NCI-H2081 (cell line): ENCODE results near the gene PSD4.

ENCODE experiments used
- DNase-seq, 2 experiments: peaks; one replicate each; lab custom pipeline; 2025; lab: John Stamatoyannopoulos, UW

The PSD4 gene

GRCh38 chr2:113238871-113239839, 65.4 kb downstream of the PSD4 start:
- DNase-seq, result no peak

DNA sequence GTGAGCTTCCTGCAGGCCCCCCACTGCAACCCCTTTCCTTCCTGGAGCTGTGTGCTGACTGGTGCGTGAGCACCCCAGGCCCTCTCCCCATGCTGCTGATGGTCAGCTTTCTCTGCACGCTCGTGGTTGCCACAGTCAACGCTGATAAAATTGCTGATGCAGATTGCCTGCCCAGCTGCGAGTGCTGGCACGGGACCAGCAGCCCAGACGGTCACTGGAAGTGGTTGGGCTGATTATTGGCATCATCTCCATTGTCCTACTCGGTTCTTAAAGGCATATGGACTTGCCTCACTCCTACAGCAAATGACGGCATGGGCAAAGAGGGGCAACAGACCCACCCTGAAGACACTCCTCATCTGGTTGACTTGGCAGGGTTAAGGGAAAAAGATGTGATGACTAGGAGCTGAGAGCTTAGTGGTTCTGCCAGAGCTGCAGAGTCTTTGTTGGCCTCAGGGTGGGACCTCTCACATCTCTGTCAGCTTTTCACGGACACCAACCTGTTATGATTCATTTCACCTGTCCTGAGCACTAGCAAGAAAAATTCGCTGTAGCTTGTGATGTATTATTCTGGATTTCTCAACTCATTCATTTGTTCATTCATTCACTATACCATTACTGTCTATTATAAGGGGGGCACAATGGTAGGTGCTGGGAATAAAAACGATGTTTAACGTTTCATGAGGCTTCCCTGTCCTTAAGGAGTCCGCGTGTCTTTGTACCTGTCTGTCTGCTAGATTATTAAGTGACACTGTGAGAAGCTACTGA, 66.6 kb downstream of the PSD4 start:
- DNase-seq, result peak; percentile 30 to 79

GRCh38 chr2:113240915-113241911, 67.4 kb downstream of the PSD4 start:
- DNase-seq, result no peak

DNA sequence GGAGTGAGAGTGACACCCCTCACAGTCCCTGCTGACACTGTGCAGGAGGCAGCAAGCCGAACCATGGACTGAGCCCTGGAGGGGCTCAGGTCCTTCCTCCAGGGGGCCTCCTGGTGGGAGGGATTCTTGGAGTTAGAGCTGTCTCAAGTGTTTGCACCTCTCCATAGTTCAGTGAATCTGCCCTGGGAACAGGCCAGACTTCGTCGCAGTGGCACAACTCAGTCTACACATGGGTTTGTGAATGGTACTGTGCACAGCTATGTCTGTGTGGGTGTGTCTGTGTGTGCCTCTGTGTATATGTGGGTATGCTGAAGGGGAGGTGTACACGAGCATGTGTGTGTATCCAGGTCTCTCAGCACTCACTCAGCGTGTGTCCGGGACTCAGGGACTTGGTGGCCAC, 68.6 kb downstream of the PSD4 start:
- no peak for DNase-seq

DNA sequence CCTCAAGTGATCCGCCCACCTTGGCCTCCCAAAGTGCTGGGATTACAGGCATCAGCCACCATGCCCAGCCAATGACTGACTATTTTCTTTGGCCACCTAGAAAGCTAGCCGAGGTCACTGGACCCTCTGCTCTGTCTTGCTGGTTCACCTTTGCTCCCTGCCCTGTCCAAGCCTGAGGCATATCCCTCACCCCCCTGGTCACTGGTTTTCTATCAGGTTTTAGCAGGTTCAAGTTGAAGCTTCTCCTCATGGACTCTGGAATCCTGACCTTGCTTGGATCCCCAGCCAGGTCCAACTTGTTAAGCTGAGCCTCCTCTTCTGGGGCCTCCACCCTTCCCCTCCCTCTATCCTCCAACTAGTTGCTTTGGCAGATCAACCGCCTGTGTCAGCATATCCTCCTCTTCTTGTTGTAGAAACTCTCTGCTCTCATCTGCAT, 71.5 kb downstream of the PSD4 start:
- no peak for DNase-seq

GRCh38 chr2:113246606-113247005, 72.8 kb downstream of the PSD4 start:
- no peak for DNase-seq

DNA sequence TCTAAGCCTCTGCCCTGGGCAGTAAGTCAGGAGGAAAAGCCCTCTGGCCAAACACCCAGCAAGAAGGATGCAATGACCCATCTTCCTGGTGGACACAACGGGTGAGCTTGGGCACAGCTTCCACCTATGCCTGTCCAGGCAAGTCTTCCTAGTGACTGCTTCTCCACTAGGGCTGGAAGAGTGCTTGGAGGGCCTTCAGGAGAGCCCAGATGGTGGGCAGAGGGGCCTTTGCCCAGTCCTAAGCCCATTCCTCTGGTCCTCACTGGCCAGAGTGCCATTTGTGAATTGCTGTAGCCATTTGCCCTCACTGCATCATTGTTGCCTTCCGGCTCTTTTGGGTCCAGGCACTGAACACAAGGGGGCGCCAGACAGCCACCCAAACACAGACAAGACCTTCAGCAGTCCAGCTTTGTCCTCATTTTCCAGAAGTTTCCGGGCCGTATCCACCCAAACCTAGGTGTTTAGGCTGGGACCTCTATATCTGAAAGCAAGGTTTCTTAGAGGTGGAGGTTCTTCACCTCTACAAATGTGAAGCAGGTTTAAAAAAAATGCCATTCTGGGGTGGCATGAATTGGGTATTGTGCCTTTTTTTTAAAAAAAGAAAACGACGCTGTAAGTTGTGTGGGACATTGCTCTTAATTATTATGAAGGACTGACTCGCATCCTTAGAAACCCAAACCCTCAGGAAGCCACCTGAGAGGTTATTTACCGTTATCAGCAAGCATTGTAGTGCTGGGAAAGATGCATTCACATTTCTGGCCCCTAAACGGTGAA, 75.4 kb downstream of the PSD4 start:
- peak; percentile 59 to 62 for DNase-seq

- no peak for DNase-seq
These were observed 77.3 kb downstream of the PSD4 start for GRCh38 chr2:113251118-113251517.

- no peak for DNase-seq
These were observed 78.3 kb downstream of the PSD4 start for GRCh38 chr2:113252047-113252590.

GRCh38 chr2:113253453-113253852, 79.7 kb downstream of the PSD4 start:
- DNase-seq, result no peak

DNA sequence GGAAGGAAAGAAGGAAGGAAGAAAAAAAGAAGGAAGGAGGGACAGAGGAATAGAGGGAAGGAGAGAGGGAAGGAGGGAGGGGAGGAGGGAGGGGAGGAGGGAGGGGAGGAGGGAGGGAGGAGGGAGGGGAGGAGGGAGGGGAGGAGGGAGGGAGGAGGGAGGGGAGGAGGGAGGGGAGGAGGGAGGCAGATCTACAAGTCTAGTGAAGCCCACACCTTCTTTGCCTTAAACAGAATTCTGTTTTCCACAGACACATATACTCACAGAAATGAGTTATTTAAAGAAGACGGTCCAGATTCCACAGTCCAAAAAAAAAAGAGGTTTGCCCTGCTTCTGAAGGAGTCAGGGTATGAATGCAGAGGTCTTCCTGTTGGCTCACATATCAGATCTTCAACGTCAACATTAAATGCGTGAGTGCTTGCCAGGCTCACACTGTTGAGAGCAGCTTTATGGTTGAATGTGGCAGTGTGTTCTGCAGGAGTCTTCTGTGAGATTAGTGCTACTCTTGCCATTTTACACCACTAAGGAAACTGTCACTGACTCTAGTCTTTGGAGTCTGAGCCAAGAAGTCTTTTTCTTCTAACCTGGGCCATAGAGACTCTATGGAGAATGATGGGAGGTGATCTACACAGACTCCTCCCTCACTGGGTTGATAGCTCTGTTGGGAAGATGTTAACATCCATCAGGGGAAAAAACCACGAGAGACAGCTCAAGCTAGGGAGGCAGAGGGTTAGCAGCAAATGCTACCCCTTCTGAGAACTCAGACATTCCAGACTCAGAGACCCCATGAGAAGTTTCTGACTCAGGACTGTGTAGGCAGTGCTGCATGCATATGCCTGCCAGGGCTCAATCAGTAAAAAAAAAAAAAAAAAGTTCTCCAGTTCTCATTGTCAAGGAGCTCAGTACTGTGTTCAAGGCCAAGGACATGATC, 81.6 kb downstream of the PSD4 start:
- no peak for DNase-seq

DNA sequence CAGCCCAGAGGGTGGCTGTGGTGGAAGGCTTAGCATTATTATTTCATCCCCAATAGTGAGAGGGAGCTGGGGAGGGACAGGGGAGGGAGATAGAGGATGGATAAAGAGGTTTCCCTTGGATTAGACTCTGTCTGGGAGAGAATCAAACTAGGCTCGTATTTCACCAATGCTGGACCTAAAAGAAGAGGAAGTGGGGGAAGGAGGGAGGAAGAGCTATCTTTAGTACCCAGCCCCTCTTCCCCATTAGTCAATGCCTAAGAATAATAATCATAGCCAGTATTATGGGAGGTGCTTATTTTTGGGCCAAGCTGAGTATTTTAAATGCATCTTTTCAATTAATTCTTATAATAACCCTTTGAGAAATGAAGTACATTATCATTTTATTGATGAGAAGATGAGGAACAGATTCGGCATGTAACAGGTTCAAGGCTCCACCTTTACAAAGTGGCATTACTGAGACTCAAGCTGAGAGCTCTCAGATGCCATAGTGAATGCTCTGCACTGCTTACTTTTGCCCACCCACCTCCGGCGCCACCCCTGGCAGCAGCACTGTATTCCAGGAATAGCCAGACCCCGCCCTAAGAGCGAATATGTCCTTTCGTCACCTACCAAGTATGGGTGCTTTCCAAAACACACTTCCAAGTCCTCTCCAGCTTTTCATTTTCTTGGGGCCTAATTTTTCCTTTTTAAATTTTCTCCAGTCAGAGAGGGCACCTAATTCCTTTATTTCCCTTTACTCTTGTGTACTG, 83.9 kb downstream of the PSD4 start:
- no peak for DNase-seq

- no peak for DNase-seq
These were observed 84.8 kb downstream of the PSD4 start for GRCh38 chr2:113258471-113259147.
